Esophagus (tissue), 2 donors: ENCODE results near the gene ADCY9. TPM values are rescaled to one million over a fixed set of nuclear protein-coding genes. Genes with fewer than 3 reads are reported as not detected.

Source experiments
- H3K27ac ChIP-seq, 2 donors: one replicate each; pipeline ENCODE4 v1.5.1; 2013; ENCODE audit warnings: low read depth in 2 of 2, mild to moderate bottlenecking in 2 of 2, inconsistent platforms in 1 of 2, low read length in 1 of 2, moderate library complexity in 1 of 2
- H3K27me3 ChIP-seq, 2 donors: one replicate each; pipeline ENCODE4 v1.6.1; 2013; ENCODE audit warnings: low read length in 2 of 2, control low read depth in 1 of 2, mild to moderate bottlenecking in 1 of 2; ENCODE audit not compliant: insufficient read depth in 2 of 2, control insufficient read depth in 1 of 2
- H3K36me3 ChIP-seq, 2 donors: one replicate each; pipeline ENCODE4 v1.6.1; 2013; ENCODE audit warnings: low read length in 1 of 2; ENCODE audit not compliant: control insufficient read depth in 2 of 2, insufficient read depth in 2 of 2
- H3K4me1 ChIP-seq, 2 donors: one replicate each; pipeline ENCODE4 v1.6.1; 2013; ENCODE audit warnings: low read length in 1 of 2; ENCODE audit not compliant: control insufficient read depth in 2 of 2, insufficient read depth in 2 of 2
- H3K4me3 ChIP-seq, 2 donors: one replicate each; pipeline ENCODE4 v1.5.1; 2013; ENCODE audit warnings: low read length in 2 of 2, mild to moderate bottlenecking in 2 of 2, low read depth in 1 of 2, moderate library complexity in 1 of 2
- H3K9me3 ChIP-seq, 2 donors: one replicate each; pipeline ENCODE4 v1.6.1; 2013; ENCODE audit warnings: mild to moderate bottlenecking in 2 of 2, low read depth in 1 of 2, low read length in 1 of 2, moderate library complexity in 1 of 2; ENCODE audit not compliant: control insufficient read depth in 2 of 2, insufficient read depth in 1 of 2
- WGBS, 2 donors: extraction: QIAGEN DNeasy Blood & Tissue Kit; methylation state at CpG; one replicate each; pipeline ENCODE4 v1.1.7; 2013; 5-methylcytosine and 5-hydroxymethylcytosine counted together
- polyA plus RNA-seq, 2 donors: library from polyadenylated mRNA; stranded (reverse); fragments of 200-250 nt; gene quantifications; one replicate each; pipeline ENCODE4 v1.2.3, GENCODE V29; 2013
- donor health status: healthy with polysubstance abuse.
- donor health status: Bipolar disorder and iron deficiency.

The ADCY9 gene
- polyA plus RNA-seq, 2 donors = 3.8 to 4.5 TPM

GRCh38 chr16:4142268-4142667 lies 26.0 kb upstream of the ADCY9 start:
- H3K36me3 ChIP-seq = no peaks in the 10 kb centered on the region
- no peaks in the 10 kb centered on the region for H3K9me3 ChIP-seq
- peaks cover 0 to 3% of the 10 kb centered on the region in 2 donors for H3K4me1 ChIP-seq
- H3K27ac ChIP-seq = no peak overlapping the region
- no peak overlapping the region for H3K4me3 ChIP-seq
- WGBS, 2 donors = 56 to 61% methylated on average over 5 of the region's 5 CpGs
- no peaks in the 10 kb centered on the region for H3K27me3 ChIP-seq

GRCh38 chr16:4141604-4142003 lies 25.4 kb upstream of the ADCY9 start:
- WGBS, 2 donors = 93 to 96% methylated on average over 12 of the region's 12 CpGs
- Histone ChIP-seq H3K4me1 (peaks cover 0 to 3% of the 10 kb centered on the region in 2 donors), H3K36me3 (no peaks in the 10 kb centered on the region), H3K9me3 (no peaks in the 10 kb centered on the region), H3K27me3 (no peaks in the 10 kb centered on the region), H3K4me3 (no peak overlapping the region), H3K27ac (no peak overlapping the region)

- Histone ChIP-seq H3K4me1 (peaks cover 0 to 3% of the 10 kb centered on the region in 2 donors), H3K27ac (no peak overlapping the region), H3K36me3 (no peaks in the 10 kb centered on the region), H3K4me3 (no peak overlapping the region), H3K27me3 (no peaks in the 10 kb centered on the region), H3K9me3 (no peaks in the 10 kb centered on the region)
- WGBS, 2 donors = 49 to 68% methylated on average over 3 of the region's 3 CpGs
Observed at GRCh38 chr16:4140652-4141051, 24.4 kb upstream of the ADCY9 start.

- H3K4me1 ChIP-seq = peaks cover 0 to 3% of the 10 kb centered on the region in 2 donors
- no peak overlapping the region for H3K4me3 ChIP-seq
- H3K36me3 ChIP-seq = no peaks in the 10 kb centered on the region
- no peaks in the 10 kb centered on the region for H3K27me3 ChIP-seq
- H3K9me3 ChIP-seq = no peaks in the 10 kb centered on the region
- H3K27ac ChIP-seq = peak overlapping the region in 1 of 2 donors; percentile 7
Observed at GRCh38 chr16:4139968-4140367, 23.7 kb upstream of the ADCY9 start.

GRCh38 chr16:4138713-4139112 lies 22.5 kb upstream of the ADCY9 start:
- WGBS, 2 donors = 75 to 83% methylated on average over 6 of the region's 6 CpGs
- peaks cover 0 to 3% of the 10 kb centered on the region in 2 donors for H3K4me1 ChIP-seq

GRCh38 chr16:4137438-4137837 lies 21.2 kb upstream of the ADCY9 start:
- Histone ChIP-seq H3K27ac (no peak overlapping the region), H3K4me3 (no peak overlapping the region), H3K9me3 (no peaks in the 10 kb centered on the region), H3K36me3 (no peaks in the 10 kb centered on the region), H3K4me1 (peaks cover 0 to 3% of the 10 kb centered on the region in 2 donors), H3K27me3 (no peaks in the 10 kb centered on the region)
- 86 to 87% methylated on average over 3 of the region's 3 CpGs for WGBS, 2 donors

More at GRCh38 chr16:4138713-4139112, 22.5 kb upstream of the ADCY9 start:
- no peaks in the 10 kb centered on the region for H3K36me3 ChIP-seq
- no peaks in the 10 kb centered on the region for H3K9me3 ChIP-seq
- no peak overlapping the region for H3K4me3 ChIP-seq
- no peak overlapping the region for H3K27ac ChIP-seq
- H3K27me3 ChIP-seq = no peaks in the 10 kb centered on the region

GRCh38 chr16:4136229-4136813 lies 20.1 kb upstream of the ADCY9 start:
- 33 to 36% methylated on average over 9 of the region's 9 CpGs for WGBS, 2 donors
- Histone ChIP-seq H3K27me3 (no peaks in the 10 kb centered on the region), H3K4me1 (peaks cover 0 to 3% of the 10 kb centered on the region in 2 donors), H3K9me3 (no peaks in the 10 kb centered on the region), H3K27ac (peak overlapping the region; percentile 58 to 61), H3K4me3 (no peak overlapping the region), H3K36me3 (no peaks in the 10 kb centered on the region)

GRCh38 chr16:4135537-4135936 lies 19.3 kb upstream of the ADCY9 start:
- H3K9me3 ChIP-seq = no peaks in the 10 kb centered on the region
- H3K27me3 ChIP-seq = peaks cover 0 to 3% of the 10 kb centered on the region in 2 donors
- no peak overlapping the region for H3K4me3 ChIP-seq
- no peaks in the 10 kb centered on the region for H3K36me3 ChIP-seq
- H3K27ac ChIP-seq = no peak overlapping the region
- peaks cover 0 to 3% of the 10 kb centered on the region in 2 donors for H3K4me1 ChIP-seq
- WGBS, 2 donors = 100% methylated on average over 1 of the region's 1 CpG

- Histone ChIP-seq H3K4me3 (no peak overlapping the region), H3K36me3 (no peaks in the 10 kb centered on the region)
- 91 to 92% methylated on average over 10 of the region's 10 CpGs for whole genome bisulfite sequencing, 2 donors
Observed at GRCh38 chr16:4133897-4134372, 17.7 kb upstream of the ADCY9 start.

GRCh38 chr16:4131621-4132020 lies 15.4 kb upstream of the ADCY9 start:
- Histone ChIP-seq H3K9me3 (no peaks in the 10 kb centered on the region), H3K4me3 (no peak overlapping the region), H3K27me3 (peaks cover 0 to 3% of the 10 kb centered on the region in 2 donors), H3K27ac (no peak overlapping the region), H3K4me1 (no peaks in the 10 kb centered on the region), H3K36me3 (no peaks in the 10 kb centered on the region)
- 65 to 74% methylated on average over 13 of the region's 13 CpGs for WGBS, 2 donors

More at GRCh38 chr16:4133897-4134372, 17.7 kb upstream of the ADCY9 start:
- Histone ChIP-seq H3K9me3 (no peaks in the 10 kb centered on the region), H3K27me3 (peaks cover 0 to 3% of the 10 kb centered on the region in 2 donors), H3K27ac (peak overlapping the region in 1 of 2 donors; percentile 30), H3K4me1 (no peaks in the 10 kb centered on the region)
